GM19467 (cell line): ENCODE data around the gene MVK.

Source experiments
- ATAC-seq: cut with Tn5 transposase; IDR thresholded peaks from one replicate; pipeline ENCODE4 v1.9.1; 2021; ENCODE audit warnings: mild to moderate bottlenecking, moderate library complexity; ENCODE audit not compliant: unreplicated experiment

MVK gene

GRCh38 chr12:109563291-109564284, 10.0 kb upstream of the MVK start:
- ATAC-seq = no peak

DNA sequence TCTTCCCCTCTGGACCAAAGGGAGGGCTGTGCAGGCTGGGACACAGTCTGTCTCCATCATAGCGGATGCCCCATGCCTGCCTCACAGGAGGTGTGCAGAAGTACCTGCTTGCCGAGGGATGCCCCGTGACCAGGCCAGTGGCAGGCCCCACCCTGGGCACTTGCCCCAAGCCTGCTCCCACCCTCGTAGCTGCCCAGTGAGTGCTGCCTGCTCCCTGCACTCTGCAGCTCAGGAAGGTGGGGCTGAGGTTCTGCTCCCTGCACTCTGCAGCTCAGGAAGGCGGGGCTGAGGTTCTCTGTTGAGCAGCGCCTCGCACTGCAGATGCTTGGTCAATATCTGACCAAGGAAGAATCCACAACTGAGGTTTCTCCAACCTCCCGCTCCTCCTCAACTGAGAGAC, 7.2 kb upstream of the MVK start:
- no peak for ATAC-seq

DNA sequence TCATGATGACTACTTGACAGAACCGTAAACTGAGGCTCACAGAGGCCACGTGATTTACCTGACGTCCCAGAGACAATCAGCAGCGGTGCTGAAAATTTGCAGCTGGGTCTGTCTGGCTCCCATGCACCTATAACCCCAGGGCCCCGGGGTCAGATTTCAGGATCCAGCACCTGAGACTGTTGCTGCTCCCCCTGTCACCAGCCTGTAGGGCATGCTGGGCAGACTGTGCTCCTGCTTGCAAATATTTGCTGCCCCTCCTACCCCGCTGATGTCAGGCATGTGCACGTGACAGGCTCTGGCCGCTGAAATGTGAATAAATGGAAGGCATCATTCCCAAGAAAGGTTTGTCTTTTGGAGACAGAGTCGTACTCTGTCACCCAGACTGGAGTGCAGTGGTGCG, 6.3 kb upstream of the MVK start:
- ATAC-seq = no peak

DNA sequence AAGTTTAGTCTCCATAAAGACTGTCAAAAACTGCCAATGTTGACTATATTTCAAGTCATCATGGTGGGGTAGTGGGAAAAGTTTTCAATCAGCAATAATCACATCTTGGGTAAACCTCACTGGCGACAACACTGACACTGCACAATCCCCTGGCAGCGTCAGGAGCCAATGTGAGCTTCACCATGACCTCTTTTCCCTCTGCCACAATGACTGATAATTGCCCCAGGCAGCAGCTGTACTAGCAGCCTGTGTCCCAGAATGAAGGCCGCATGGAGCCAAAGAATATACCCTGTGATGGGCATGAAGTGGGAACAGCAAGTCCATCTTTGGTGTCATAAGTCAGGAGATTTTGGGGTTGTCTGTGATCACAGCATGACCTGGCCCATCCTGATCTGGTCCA, 5.6 kb upstream of the MVK start:
- ATAC-seq = no peak

GRCh38 chr12:109568486-109568885, 5.1 kb upstream of the MVK start:
- no peak for ATAC-seq

GRCh38 chr12:109571773-109572505, 1.7 kb upstream of the MVK start:
- no peak for ATAC-seq

GRCh38 chr12:109572506-109572845, 1.1 kb upstream of the MVK start:
- no peak for ATAC-seq

DNA sequence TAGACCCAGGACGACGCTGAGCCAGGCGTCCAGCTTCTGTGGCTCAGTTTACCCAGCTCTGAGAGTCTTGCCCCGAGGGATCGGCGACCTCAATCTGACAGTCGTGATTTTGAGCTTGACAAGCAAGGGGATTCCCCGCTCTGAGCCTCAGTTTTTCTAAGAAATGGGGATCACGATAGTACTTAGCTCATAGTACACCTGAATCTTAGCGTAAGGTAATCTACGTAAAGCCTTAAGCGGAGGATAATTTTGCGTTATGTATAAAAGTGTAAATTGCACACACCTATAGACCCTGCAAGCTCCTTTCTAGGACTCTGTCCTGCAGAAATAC, 285 bp downstream of the MVK start:
- ATAC-seq = no peak

- ATAC-seq = no peak
These were observed 2.1 kb downstream of the MVK start for GRCh38 chr12:109575683-109576082.

DNA sequence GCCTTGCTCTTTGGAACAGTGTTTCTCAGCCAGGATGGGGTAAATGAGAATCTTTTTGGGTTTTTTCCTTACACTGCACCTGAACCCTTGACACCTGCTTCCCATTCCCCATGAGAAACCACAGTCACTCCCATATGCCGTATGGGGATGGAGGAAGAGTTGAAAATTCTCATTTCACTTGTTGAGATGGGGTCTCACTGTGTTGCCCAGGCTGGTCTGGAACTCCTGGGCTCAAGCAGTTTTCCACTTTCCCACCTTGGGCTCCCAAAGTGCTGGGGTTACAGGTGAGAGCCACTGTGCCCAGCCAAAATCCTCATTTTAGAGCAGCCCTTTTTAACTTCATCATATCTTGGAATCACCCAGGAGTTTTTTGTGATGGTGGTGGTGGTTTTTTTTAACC, 3.7 kb downstream of the MVK start:
- ATAC-seq = no peak

DNA sequence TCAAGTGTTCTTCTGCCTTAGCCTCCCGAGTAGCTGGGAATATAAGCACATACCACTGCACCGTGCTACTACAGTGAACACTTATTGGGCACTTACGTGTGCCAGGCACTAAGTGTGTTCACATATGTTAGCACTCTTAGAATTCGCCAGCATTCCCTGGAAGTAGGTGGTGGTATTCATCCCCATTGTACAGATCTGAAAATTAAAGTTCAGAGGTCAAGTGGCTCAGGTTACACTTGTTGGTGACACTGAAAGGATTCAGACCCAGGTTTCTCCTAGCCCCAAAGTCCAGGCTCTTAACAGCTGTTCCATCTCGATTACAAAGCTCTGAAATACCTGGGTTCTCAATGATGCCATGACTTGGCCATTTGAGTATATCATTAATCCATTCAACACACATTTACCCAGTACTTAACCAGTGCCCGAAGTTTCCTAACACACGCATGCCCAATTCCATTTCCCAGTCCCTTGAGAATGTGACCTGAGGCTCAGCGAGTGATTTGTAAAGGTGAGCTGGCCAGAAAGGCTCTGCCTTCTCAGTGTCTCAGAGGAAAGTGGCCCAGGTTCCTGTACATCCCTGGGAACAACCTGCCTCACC, 4.8 kb downstream of the MVK start:
- ATAC-seq = no peak

DNA sequence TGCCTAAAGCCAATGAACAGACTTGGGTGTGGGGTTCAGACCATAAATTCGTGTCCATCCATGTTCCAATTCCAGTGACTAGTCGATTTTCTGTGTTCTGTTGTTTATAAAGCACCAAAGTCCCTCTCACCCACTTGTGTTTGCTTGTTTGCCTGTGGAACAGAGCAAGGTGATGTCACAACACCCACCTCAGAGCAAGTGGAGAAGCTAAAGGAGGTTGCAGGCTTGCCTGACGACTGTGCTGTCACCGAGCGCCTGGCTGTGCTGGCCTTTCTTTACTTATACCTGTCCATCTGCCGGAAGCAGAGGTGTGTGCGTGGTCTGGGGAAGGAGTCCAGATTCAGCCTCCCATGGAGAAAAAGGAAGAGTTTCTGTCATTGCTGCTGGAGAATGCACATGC, 6.0 kb downstream of the MVK start:
- no peak for ATAC-seq

- no peak for ATAC-seq
These were observed 6.7 kb downstream of the MVK start for GRCh38 chr12:109580272-109580671.

DNA sequence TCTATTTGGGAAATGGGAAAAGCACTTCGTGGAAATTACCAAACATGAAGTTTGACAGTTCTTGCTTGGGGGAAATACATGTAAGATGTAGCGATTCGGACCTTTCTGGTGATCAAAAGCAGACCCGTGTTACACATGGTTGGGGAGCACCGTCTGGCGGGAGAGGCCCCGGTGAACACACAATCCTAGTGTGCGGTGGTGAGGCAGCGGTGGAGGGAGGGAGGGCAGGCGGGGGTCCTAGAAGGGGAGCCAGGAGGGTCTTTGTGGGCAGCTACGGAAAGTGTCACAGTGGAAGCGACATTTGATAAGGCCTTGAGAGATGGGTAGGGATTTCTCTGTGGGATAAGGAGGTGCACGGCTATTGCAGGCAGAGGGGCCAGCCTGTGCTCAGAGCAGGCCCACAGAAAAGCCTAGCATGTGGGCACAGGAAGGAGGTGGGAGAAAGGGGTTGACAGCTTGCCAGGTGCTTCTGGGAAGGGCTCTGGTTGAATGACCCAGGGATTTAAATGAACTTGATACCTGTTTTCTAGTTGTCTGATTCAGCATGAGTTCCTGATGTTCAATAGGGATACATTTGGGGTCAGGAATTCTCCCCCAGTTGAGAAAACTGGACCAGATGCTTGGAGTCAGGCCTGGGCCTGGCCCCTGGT, 7.2 kb downstream of the MVK start:
- no peak for ATAC-seq

- ATAC-seq = no peak
These were observed 7.7 kb downstream of the MVK start for GRCh38 chr12:109581334-109581691.

DNA sequence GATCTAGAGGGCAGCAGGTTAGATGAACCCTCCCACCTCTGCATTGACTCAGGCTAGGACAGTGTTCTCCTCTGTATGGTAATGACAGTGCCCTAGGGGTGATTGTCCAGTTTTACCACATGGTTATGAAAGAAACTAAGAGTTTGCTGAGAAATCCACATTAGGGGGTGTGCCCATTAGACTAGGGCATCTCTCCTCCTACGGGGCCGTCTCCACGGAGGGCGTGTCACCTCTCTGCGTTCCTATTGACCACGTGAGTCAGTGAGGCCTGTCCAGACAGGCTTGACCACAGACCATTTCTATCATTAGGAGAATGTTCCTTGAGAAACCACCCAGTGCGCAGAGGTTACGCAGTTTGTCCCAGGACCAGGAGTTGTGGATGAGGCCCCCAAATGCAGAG, 8.3 kb downstream of the MVK start:
- no peak for ATAC-seq

DNA sequence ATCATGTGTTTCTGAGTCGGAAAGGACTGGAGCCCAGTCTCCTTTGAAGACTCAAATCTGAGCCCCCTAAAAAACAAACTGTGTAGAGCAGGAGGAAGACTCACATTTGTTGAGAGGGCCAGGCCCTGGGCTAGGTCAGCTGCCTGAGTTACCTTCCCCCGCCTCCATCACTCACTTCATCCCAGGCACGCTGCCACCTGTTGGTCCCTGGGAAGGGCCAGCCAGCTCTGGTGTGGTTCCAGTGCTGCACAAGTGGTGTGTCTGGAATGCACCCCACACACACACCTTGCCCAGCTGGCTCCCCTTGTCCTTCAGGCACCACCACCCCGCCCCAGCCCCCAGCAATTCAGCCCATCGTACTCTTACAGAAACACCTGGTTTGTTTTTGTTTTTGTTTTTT, 9.0 kb downstream of the MVK start:
- no peak for ATAC-seq

DNA sequence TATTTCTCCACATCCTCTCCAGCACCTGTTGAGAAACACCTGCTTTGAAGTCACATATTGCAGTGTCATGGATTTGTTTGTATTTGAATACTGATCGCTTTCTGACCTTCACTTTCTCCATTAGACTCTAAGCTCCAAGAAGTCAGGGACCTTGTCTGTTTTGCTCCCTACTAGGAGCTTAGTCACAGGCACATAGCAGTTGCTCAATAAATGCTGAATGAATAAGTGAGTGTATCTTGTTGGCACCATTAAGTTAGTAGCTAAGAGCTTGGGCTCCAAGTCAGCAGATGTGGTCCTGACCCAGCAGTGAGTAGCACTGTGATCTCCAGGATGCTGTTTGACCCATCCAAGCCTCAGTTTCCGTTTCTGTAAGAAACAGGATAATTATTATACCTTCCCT, 10.1 kb downstream of the MVK start:
- ATAC-seq = no peak

GRCh38 chr12:109586385-109587296, 13.0 kb downstream of the MVK start:
- no peak for ATAC-seq

DNA sequence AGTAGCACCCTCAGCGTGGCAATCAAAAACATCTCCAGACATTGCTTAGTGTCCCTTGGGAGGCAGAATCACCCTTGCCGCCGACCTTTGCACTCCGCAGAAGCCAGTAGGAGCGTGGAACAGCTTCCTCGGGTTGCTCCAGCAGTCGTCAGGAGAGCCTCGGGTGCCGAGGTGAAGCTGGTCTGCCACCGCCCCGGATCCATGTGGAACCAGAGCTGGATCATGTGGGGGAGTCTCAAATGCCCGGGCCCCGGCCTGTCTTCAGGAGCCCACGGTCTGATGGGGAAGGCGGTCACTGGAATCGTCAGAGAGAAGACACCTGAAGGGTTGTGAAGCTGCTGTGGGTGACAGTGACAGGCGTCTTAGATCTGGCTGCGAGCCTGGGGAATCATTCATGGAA, 14.3 kb downstream of the MVK start:
- ATAC-seq = no peak
